B cell (primary cell): ENCODE results near the gene ATRAID. TPM values are rescaled to one million over a fixed set of nuclear protein-coding genes. Genes with fewer than 3 reads are reported as not detected.

Experiments
- ATAC-seq: fragments of 200-7000 bp; cut with Tn5 transposase; one replicate; pipeline ENCODE4 v1.10.0; 2021; ENCODE audit warnings: low read depth, mild to moderate bottlenecking, moderate number of reproducible peaks, moderate library complexity
- CTCF ChIA-PET: fragments of 350-600 bp; sonication (Branson Sonifier 250); formaldehyde crosslinking; loops from one replicate; lab custom pipeline; 2021; ENCODE audit warnings: antibody characterized with exemption, inconsistent platforms; lab: Charles Lee
- POLR2A ChIA-PET: fragments of 350-600 bp; sonication (Branson Sonifier 250); formaldehyde crosslinking; loops from one replicate; lab custom pipeline; 2021; ENCODE audit warnings: antibody characterized with exemption; lab: Charles Lee
- DNase-seq: peaks from one replicate; pipeline ENCODE4 v3.0.0; 2013
- H2AFZ ChIP-seq: 2 replicates; pipeline ENCODE4 v1.6.1; 2012; ENCODE audit warnings: mild to moderate bottlenecking, low read depth, low read length; ENCODE audit not compliant: insufficient read depth, poor library complexity, severe bottlenecking
- H3K27ac ChIP-seq, 2 donors: 1 replicate in 1 of 2; 2 replicates in 1 of 2; pipeline ENCODE4 v1.5.1; 2012 to 2013; ENCODE audit warnings: low read length in 2 of 2, mild to moderate bottlenecking in 2 of 2, moderate library complexity in 1 of 2
- H3K27me3 ChIP-seq, 4 experiments: fragments of 200-600 bp in 1 of 4; sonication (generic) in 1 of 4; replicated peaks in 1 of 4; 1 replicate in 2 of 4; 2 replicates in 2 of 4; pipeline versions ENCODE4 v1.6.1 to v1.7.0; 2013 to 2016; ENCODE audit warnings: low read length in 3 of 4, mild to moderate bottlenecking in 2 of 4, mixed read lengths in 1 of 4, moderate library complexity in 1 of 4; ENCODE audit not compliant: insufficient read depth in 4 of 4, control insufficient read depth in 3 of 4; ENCODE audit errors: control extremely low read depth in 1 of 4
- H3K36me3 ChIP-seq, 2 experiments: replicated peaks in 1 of 2; 1 replicate in 1 of 2; 2 replicates in 1 of 2; pipeline versions ENCODE4 v1.6.1 to v1.7.1; 2013; ENCODE audit warnings: low read length in 1 of 2; ENCODE audit not compliant: insufficient read depth in 2 of 2, control insufficient read depth in 1 of 2; ENCODE audit errors: control extremely low read depth in 1 of 2, extremely low read depth in 1 of 2
- H3K4me1 ChIP-seq, 2 donors: fragments of 200-600 bp in 1 of 2; sonication (generic) in 1 of 2; 1 replicate in 1 of 2; 2 replicates in 1 of 2; pipeline versions ENCODE4 v1.5.1 to v1.6.1; 2013 to 2017; ENCODE audit warnings: low read length in 2 of 2; ENCODE audit not compliant: control insufficient read depth in 2 of 2, insufficient read depth in 2 of 2
- H3K4me2 ChIP-seq: replicated peaks from 2 replicates; pipeline ENCODE3; 2012; ENCODE audit warnings: mild to moderate bottlenecking, low read depth, low read length; ENCODE audit not compliant: poor library complexity, severe bottlenecking
- H3K4me3 ChIP-seq, 5 experiments: fragments of 200-600 bp in 1 of 5; sonication (generic) in 1 of 5; 1 replicate in 3 of 5; 2 replicates in 2 of 5; pipeline versions ENCODE4 v1.5.1 to v1.7.0; 2011 to 2016; ENCODE audit warnings: low read length in 4 of 5, mild to moderate bottlenecking in 4 of 5, low read depth in 2 of 5, control low read depth in 1 of 5, moderate library complexity in 1 of 5; ENCODE audit not compliant: insufficient read depth in 1 of 5; ENCODE audit errors: control extremely low read depth in 1 of 5, extremely low read depth in 1 of 5
- H3K79me2 ChIP-seq: fragments of 200-600 bp; sonication (generic); one replicate; pipeline ENCODE4 v1.6.0; 2016; ENCODE audit warnings: low read length; ENCODE audit not compliant: control insufficient read depth, insufficient read depth
- H3K9ac ChIP-seq: fragments of 200-600 bp; sonication (generic); 2 replicates; pipeline ENCODE4 v1.6.1; 2017; ENCODE audit warnings: mild to moderate bottlenecking, low read length, moderate library complexity
- H3K9me3 ChIP-seq, 3 donors: one replicate each; pipeline versions ENCODE4 v1.6.1 to v1.7.1; 2013; ENCODE audit warnings: low read length in 2 of 3; ENCODE audit not compliant: control insufficient read depth in 2 of 3, insufficient read depth in 1 of 3; ENCODE audit errors: control extremely low read depth in 1 of 3
- H4K20me1 ChIP-seq: 2 replicates; pipeline ENCODE4 v1.6.0; 2012; ENCODE audit warnings: mild to moderate bottlenecking, low read length; ENCODE audit not compliant: insufficient read depth, control insufficient read depth, poor library complexity, severe bottlenecking
- H3K27ac Mint-ChIP-seq: one replicate; pipeline ENCODE4 v1.8.0; 2021; ENCODE audit warnings: mixed read lengths
- H3K27me3 Mint-ChIP-seq: one replicate; pipeline ENCODE4 v1.8.0; 2021; ENCODE audit warnings: mixed read lengths
- H3K4me1 Mint-ChIP-seq: one replicate; pipeline ENCODE4 v1.8.0; 2021; ENCODE audit warnings: mixed read lengths
- H3K4me3 Mint-ChIP-seq: one replicate; pipeline ENCODE4 v1.8.0; 2021; ENCODE audit warnings: mixed read lengths
- H3K9me3 Mint-ChIP-seq: one replicate; pipeline ENCODE4 v1.8.0; 2022; ENCODE audit warnings: mixed read lengths; ENCODE audit not compliant: insufficient read depth
- EZH2 ChIP-seq: IDR thresholded peaks from 2 replicates; pipeline ENCODE4 v1.6.1; 2012; ENCODE audit warnings: borderline replicate concordance, low read depth, mild to moderate bottlenecking, moderate library complexity, low read length; ENCODE audit not compliant: insufficient read depth, poor library complexity, severe bottlenecking
- WGBS: methylation state at CpG from one replicate; pipeline ENCODE4 v1.1.5; 2013; ENCODE audit warnings: missing lambda C conversion rate; ENCODE audit not compliant: insufficient coverage; 5-methylcytosine and 5-hydroxymethylcytosine counted together
- intact Hi-C: fragments of 100-400 bp; cut with micrococcal nuclease; formaldehyde crosslinking; loops from one replicate; pipeline ENCODE4 v1.10.0; 2022
- polyA plus RNA-seq: library from polyadenylated mRNA; depleted of rRNA; stranded (reverse); fragments of >200 nt; gene quantifications from 2 replicates; pipeline ENCODE4 v1.2.3, GENCODE V29; 2012
- total RNA-seq, 2 donors: library from RNA; stranded (reverse); fragments of 120-200 nt in 1 of 2; gene quantifications; 1 replicate in 1 of 2; 2 replicates in 1 of 2; pipeline versions ENCODE4 v1.2.3 to v1.2.4, GENCODE V29; 2013 to 2022
- TF ChIP-seq, protein P1 (sequence below): fragments of 200-600 bp; IDR thresholded peaks from one replicate; pipeline ENCODE4 v1.8.0; 2022; ENCODE audit warnings: antibody characterized with exemption, mild to moderate bottlenecking

The ATRAID gene
- total and polyA plus RNA-seq, 2 donors (not counting 1 experiment from before 2014, with no cell fraction given): 88.8 to 117 TPM

DNA sequence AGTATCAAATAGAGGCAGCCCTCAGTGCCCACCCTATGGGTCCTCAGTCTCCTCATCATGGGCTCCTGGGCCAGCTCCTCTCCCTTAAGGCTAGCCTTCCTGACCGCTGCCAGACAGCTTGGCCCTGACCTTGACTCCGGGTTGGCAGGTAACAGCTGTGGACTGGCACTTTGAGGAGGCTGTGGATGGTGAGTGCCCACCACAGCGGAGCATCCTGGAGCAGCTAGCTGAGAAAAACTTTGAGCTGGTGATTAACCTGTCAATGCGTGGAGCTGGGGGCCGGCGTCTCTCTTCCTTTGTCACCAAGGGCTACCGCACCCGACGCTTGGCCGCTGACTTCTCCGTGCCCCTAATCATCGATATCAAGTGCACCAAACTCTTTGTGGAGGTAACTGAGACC, 24.3 kb downstream of the ATRAID start:
- Histone ChIP-seq H3K36me3 (peaks cover 7 to 91% of the 10 kb centered on the region in 2 experiments), H4K20me1 (no peaks in the 10 kb centered on the region), H3K4me2 (no peak overlapping the region), H3K27me3 (no peaks in the 10 kb centered on the region), H3K79me2 (no peaks in the 10 kb centered on the region), H3K9ac (no peak overlapping the region), H2AFZ (no peak overlapping the region), H3K4me1 (no peaks in the 10 kb centered on the region), H3K27ac (no peak overlapping the region), H3K4me3 (no peak overlapping the region), H3K9me3 (no peaks in the 10 kb centered on the region)
- H3K4me1 Mint-ChIP-seq: no peaks in the 10 kb centered on the region
- intact Hi-C loops: no loop called here
- ChIA-PET POLR2A (interaction anchor here (0.7 kb wide), 1 partner anchor 85 kb away, joined by 3 read pairs; no protein-coding TSS in a partner anchor), CTCF (interaction anchor here (0.6 to 1.9 kb wide), 3 partner anchors 18 to 1140 kb away, joined by 3 to 4 read pairs (median 3); no protein-coding TSS in a partner anchor)
- TF ChIP-seq EZH2: no peak
- TF ChIP-seq, protein P1, sequence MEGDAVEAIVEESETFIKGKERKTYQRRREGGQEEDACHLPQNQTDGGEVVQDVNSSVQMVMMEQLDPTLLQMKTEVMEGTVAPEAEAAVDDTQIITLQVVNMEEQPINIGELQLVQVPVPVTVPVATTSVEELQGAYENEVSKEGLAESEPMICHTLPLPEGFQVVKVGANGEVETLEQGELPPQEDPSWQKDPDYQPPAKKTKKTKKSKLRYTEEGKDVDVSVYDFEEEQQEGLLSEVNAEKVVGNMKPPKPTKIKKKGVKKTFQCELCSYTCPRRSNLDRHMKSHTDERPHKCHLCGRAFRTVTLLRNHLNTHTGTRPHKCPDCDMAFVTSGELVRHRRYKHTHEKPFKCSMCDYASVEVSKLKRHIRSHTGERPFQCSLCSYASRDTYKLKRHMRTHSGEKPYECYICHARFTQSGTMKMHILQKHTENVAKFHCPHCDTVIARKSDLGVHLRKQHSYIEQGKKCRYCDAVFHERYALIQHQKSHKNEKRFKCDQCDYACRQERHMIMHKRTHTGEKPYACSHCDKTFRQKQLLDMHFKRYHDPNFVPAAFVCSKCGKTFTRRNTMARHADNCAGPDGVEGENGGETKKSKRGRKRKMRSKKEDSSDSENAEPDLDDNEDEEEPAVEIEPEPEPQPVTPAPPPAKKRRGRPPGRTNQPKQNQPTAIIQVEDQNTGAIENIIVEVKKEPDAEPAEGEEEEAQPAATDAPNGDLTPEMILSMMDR: no peak
- H3K4me3 Mint-ChIP-seq: no peak overlapping the region
- 98% methylated on average over 10 of the region's 12 CpGs for WGBS
- H3K27ac Mint-ChIP-seq: no peak overlapping the region
- ATAC-seq (no peak), DNase-seq (no peak)
- H3K9me3 Mint-ChIP-seq: no peaks in the 10 kb centered on the region
- H3K27me3 Mint-ChIP-seq: no peaks in the 10 kb centered on the region

DNA sequence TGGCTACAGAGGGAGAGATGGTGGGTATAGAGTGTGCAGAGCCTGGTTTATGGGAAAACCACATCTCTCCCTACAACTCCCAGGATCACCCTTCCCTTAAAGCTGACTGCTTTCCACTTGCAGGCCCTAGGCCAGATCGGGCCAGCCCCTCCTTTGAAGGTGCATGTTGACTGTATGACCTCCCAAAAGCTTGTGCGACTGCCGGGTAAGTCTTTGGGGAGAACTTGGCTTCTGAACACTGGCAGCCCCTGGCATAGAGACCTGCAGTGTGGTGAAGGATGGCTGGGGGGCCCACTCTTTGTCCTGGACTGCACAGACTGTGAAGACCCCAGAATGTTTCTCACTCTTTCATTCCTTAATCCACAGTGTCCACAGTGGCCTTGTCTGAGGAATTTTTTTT, 24.8 kb downstream of the ATRAID start:
- H3K9me3 Mint-ChIP-seq: no peaks in the 10 kb centered on the region
- Histone ChIP-seq H3K4me1 (no peaks in the 10 kb centered on the region), H3K36me3 (peaks cover 7 to 91% of the 10 kb centered on the region in 2 experiments), H3K9me3 (no peaks in the 10 kb centered on the region), H3K27ac (no peak overlapping the region), H2AFZ (no peak overlapping the region), H3K27me3 (no peaks in the 10 kb centered on the region), H3K79me2 (no peaks in the 10 kb centered on the region), H3K9ac (no peak overlapping the region), H3K4me2 (no peak overlapping the region), H4K20me1 (no peaks in the 10 kb centered on the region), H3K4me3 (no peak overlapping the region)
- DNase-seq (no peak), ATAC-seq (no peak)
- WGBS: 100% methylated on average over 2 of the region's 3 CpGs
- no peak overlapping the region for H3K27ac Mint-ChIP-seq
- no peaks in the 10 kb centered on the region for H3K27me3 Mint-ChIP-seq
- H3K4me3 Mint-ChIP-seq: no peak overlapping the region
- intact Hi-C loops: no loop called here
- CTCF ChIA-PET: interaction anchor here (1.0 kb wide), 1 partner anchor 18 kb away, joined by 3 read pairs; no protein-coding TSS in a partner anchor
- H3K4me1 Mint-ChIP-seq: no peaks in the 10 kb centered on the region
- TF ChIP-seq, protein P1: no peak
- no peak for TF ChIP-seq EZH2
- POLR2A ChIA-PET: no interaction called here
